GM11168 (cell line): ENCODE results near the gene CALML3.

Source experiments
- in situ Hi-C: fragments of 300-500 bp; cut with MboI; formaldehyde crosslinking; loops from one replicate; pipeline ENCODE4 v1.12.0; 2022; ENCODE audit warnings: low sequenced_read_pairs; ENCODE audit not compliant: unreplicated experiment

The CALML3 gene

DNA sequence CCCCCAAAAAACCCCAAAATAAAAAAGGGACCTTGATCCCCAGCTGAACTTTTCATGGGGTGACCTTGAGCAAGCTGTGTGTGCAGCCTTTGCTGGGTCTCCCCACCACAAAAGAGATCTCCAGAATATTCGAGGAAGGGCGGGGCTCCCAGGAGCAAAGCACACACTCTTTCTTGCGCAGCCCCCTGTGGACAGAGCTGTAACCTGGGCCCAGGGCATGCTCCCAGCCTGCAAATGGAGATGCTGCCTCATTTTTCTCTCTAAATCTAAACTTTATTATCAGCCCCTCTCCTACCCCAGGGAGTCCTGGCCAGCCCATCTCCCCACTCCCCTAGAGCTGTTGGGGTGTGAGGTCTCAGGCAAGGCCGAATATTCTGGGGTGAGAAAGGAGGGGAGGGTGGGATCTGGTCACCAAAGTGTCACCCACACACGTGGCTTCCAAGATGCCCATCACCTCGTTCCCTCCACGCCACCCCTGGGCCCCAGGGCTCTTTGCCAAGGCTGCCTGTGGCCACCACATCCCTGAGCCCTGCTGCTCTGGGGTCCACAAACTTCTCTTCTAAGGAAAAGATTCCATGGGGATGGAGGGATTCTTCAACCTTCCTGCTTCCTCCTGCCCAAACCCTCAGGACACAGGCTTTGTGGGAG, 1.7 kb upstream of the CALML3 start:
- in situ Hi-C loops, result no loop called here

DNA sequence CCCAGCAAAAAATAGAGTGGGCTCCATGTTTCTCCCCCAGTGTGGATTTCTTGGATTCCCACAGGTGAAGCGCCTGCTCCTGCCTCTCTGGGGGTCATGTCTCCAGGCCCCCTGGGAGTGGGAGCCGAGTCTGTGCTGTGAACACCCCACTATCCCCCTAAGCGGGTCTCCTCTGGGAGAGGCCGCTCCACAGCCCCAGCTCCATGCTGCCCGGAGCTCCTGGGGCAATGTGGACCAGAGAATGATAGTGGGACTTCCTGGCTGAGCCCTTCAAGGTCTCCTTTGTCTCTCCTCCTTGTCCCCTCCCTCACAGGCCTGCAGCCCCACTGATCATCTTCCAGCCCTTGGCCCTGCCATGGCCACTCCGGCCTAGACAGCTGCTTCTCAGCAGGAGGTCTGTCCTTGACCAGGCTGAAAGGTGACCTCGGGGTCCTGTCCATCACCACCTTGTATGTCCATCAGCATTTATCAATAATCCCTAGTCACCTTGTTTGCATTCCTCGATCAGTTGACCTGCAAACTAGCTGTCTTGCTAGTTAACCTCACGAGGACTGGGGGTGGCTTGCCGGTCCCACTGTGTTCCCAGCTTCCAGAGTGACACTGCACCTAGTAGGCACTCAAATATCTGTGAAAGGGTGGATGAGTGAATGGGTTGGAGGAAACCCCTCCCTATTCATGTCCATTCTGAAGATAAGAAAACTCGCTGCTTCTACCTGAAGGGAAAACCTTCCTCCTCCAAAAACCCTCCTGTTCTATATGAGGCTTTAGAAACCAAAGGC, 776 bp upstream of the CALML3 start:
- in situ Hi-C loops, result no loop called here

DNA sequence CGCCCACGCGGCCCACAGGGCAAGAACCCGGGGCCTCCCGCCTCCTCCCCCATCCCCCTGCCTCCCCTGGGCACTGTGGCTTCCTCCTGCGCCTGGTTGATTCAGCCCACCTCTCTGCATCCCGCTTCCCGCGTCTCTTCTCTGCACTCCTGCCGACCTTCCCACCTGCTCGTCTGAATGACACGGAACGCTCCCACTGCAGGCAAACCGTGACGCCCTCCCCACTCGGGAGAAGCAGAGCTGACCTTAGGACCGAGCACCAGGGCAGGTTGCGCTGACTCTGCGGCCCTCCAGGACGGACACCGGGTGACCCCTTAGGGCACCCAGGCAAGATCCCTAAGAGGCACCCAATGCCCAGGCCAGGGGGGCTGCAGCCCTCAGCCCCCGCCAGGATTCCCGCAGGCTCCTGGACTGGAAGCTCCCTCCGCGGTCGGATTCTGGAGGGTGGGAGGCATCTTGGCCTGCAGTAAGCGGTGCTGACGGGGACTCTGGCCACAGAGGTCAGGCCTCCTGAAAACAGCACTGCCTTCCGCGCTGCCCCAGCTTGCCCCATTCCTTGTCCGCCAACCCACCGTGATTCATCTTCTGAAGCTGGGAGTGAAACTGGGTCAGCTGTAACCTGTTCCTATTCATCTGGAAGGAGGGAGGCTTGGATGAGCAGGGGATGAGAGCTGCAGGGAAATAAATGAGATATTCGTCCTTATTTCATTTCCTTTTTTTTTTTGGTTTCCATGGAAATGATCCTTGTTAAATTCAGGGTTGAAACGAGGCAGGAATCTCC, 990 bp downstream of the CALML3 start:
- in situ Hi-C loops, result no loop called here

DNA sequence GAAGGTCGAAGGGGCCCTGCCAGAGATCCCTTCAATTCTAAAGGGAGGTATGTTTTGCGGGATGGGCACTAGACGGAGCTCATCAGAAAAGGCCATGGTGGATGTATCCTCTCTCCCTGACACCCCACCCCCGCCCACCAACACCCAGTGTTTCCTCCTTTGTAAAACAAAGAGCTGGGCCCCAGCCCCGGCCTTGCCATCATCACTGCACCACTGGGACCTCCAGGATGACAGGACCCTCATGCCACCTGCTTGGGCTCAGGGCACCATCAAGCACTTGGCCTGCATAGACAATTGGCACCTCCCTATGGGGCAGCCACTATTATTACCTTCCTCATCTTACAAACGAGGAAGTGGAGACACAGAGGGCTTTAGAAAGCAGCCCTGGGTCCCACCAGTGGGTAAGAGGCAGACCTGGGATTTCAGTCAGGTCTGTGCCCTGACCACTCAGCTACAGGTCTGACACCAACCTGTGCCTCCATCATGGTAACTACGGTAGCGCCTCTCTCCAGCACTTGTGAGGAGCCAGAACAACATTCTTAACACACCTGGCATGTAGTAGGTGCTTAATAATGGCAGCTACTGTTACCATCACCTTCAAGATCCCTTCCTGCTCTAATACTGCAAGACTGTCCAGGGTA, 2.0 kb downstream of the CALML3 start:
- in situ Hi-C loops, result no loop called here

DNA sequence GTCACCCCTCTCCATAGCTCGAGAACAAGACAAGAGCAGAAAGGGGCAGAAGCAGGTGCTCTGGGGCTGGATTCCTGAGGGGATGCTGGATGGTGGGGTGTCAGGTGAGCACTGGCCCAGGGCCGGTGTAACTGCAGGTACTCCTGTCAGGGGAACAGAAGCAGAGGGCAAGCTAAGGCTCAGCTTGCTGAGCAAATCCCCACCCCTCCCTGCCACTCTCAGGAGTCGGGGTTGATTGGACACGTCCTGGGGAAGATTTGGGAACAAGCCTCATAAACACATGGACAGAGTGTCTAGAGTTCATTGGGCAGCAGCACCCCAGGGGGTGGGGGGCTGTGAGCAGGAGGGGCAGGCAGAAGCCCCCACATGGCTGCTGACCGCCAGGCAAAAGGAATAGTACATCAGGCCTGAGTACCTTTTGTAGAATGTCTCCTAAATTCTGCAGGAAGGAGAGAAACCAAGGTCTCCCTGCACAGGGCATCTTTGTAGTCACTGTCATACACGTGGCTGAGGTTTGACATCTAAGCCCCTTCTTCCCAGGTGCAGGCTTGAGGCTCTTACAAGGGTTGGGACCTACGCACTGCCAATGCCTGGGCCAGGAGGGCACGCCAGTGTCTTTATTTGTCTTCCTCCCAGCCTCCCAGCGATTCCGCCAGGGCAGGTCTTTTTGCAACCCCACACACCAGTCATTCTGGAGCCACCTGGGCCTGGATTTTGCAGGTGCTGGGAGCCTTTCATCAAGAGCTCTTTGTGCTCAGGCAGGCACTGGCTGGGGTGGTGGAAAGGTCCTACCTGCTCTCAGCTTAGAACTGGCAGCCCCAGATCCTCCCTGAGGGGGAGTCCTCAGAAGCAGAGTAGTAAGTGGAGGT, 2.8 kb downstream of the CALML3 start:
- in situ Hi-C loops, result no loop called here

DNA sequence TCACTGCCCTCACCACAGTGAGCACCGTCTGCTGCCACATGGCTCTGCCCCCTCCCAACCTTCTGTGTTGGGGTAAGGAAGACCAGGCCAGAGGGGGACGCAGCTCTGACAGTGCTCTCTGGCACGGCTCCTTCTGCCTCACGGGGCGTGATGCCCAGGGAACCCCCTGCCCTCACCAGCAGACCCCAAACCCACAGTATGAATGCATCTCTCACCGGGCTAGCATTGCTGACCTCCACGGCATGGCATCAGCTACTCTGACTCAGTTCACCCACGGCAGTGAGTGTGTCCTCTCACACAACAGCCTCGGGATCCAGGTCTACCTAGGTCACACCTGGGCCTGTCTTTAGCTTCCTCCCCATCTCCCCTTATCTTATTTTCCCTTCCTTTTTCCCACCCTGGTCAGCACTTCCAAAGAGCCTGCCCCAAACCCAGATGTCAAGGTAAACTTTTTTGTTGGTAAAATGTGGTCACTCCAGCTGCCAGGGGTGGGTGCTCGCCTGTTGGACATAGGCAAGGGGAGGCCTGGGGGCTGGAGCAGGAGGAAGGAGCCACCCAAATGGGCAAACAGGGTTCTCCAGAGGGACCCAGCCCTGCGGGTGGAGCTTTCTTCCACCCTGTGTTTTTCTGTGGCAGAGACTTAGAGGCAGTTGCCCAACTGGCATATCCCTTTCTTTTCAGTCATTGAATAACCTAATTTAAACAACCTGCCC, 4.4 kb downstream of the CALML3 start:
- in situ Hi-C loops, result no loop called here

DNA sequence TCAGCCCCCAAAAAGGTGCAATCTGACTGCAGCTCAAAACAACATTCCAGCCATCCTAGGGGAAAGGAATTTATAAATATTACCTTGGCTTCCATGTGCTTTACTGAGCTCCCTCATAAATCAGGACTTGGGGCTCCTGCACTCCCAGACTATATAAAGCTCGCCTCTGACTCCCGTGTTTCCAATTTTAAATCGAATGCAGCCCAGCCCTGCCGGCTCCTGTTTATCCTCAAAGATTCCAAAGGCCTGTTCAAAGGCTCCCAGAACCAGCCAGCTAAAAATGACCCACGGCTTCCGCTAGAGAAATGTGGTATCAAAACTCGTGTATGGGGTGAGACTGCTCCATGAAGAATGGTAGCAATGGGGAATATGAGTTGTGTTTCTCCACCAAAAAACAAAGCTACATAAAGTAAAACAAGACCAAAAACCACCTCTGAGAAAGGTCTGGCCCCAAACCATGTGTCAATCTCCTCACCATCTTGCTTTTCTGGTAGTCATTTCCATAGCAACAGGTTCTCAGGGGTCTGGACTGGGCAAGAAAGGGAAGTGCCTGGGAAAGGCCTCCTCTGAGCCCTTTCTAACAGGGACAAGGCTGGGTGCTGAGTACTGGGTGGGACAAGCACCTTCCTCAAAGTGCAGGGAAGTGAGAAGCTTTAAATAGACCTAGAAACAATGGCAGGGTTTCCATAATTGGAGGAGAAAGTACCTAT, 5.1 kb downstream of the CALML3 start:
- in situ Hi-C loops, result no loop called here

DNA sequence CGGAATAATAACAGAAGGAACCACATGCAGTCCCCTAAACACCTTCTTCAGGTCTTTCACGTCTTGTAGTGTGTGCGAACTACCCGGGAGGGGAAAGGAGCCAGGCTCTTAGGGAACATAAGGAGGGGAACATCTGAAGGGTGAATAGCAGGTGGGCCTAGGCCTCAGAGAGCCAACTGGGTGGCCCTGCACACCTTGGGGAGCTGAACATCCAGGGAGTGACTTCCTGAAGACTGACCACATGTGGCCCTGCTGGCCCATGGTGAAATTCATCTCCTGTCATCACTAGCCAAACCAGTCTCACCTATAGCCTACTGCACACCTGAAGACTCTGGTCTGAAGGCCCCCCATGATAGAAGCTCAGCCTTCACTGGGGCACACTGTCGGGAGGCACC, 5.6 kb downstream of the CALML3 start:
- in situ Hi-C loops, result no loop called here

DNA sequence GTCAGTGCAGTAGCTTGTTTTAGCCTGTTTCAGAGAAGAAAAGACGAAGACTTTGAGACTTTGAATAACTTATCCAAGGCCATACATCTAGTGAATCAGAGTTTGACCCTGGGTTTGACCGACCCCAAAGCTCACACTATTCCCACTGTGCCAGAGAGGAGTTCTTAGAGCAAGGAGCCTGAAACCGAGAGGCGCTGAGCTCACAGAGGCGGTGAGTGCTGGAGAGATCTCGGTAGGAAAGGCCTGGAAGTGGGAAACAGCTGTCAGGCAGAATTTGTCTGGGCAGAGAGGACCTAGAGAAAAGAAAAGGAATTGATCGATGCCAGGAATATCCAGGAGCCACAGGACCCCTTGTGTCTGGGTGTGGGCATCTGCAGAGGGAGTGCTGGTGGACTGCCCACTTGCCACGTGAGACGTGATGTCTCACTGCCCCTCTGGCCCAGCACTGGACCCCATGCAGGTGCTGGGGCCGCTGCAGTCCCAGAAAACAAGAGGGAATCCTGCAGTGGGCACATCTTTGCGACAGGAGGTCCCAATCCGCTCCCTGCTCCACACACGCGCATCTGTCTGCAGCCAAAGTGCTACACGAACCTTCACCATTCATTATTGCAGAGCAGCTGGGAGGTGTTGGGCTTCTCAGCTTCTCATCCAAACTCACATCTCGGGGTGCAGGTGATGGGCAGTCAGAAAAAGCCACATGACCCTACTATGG, 6.2 kb downstream of the CALML3 start:
- in situ Hi-C loops, result no loop called here

DNA sequence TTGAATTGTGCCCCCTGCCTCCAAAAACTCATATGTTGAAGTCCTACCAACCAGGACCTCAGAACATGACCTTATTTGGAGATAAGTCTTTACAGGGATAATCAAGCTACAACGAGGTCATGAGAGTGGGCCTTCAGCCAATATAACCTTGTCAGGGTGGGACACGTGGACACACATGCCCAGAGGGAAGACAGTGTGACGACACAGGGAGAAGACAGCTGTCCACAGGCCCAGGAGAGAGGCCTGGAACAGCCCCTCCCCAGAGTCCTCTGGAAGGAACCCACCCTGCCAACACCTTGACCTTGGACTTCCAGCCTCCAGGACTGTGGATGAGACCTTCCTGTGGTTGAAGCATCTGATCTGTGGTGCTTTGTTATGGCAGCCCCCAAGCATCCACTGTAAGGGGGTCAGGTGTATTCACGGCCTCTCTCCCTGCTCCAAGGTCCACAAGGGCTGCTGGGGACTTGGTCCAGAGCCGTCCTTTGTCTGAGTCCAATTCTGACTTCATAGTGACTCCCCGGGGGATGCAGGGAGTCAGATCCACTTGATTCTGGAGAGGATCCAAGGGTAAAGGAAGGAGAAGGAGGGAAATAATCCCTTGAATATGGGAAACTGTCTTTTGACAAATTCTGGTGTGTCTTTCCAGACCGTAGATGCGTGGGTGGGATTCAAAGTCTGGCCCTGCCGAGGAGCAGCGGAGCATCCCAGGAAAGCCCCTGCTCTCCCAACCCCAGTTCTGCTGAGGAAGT, 7.0 kb downstream of the CALML3 start:
- in situ Hi-C loops, result no loop called here

DNA sequence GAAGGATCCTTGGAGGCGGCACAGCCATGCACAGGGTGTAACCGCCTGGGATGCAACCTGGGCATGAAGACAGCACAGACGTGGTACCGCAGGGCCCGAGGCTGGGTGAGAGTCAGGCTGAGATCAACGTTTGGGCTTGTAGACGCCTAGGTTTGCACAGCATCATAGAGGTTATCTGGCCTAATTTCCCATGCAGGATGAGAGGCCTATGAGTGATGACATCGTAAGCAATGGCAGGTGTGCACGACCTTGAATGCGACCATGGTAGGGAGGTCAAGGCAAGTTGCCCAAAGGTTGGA, 7.5 kb downstream of the CALML3 start:
- in situ Hi-C loops, result no loop called here

DNA sequence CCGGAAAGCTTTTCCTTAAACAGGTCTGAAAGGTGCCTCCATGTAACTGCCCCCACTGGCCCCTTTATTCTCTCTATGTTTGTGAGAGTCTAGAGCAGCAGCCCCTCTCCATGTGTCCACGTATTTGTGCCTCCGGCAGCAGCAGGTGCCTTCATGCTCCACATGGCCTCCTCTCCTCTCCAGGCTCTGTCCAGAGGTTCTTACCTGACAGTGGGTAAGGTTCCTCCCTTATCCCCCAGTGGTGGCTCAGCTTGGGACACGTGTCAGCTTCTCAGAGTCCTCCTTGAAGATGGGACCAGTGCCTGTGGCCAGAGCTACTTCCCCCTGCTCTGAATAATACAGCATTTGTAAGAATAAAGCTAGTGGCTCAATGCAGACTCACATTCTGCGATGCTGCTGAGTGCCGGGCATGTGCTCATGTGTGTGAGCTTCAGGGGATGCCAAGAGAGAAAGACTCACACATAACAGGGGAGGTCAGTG, 7.9 kb downstream of the CALML3 start:
- in situ Hi-C loops, result no loop called here

DNA sequence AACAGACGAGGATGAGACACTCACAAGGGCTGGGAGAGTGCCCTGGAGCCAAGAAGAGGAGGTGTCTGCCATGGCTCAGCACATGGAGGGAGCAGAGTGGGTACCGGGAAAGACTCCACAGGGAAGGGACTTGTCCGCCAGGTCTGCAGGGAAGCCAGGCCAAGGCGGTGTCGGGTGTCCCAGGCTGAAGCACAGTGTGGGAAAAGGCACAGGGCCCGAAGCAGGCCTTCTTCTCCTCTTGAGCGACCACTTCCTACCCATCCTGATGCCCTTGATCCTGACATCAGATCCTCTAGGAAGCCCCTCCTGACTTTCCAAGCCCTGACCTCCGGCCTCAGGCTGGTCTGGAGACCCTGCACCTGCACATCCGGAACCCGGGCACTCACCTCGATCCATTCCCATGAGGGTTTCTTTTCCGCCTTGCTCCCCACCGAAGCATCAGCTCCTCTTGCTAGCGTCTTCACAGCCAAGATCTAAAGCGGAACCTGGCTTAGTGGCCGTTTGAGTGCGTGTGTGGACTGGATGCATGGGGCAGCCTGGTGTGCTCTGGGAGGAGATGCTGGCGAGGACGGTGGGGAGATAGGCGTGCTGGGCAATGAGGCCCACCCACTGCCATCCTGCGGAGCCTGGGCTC, 8.5 kb downstream of the CALML3 start:
- in situ Hi-C loops, result no loop called here

DNA sequence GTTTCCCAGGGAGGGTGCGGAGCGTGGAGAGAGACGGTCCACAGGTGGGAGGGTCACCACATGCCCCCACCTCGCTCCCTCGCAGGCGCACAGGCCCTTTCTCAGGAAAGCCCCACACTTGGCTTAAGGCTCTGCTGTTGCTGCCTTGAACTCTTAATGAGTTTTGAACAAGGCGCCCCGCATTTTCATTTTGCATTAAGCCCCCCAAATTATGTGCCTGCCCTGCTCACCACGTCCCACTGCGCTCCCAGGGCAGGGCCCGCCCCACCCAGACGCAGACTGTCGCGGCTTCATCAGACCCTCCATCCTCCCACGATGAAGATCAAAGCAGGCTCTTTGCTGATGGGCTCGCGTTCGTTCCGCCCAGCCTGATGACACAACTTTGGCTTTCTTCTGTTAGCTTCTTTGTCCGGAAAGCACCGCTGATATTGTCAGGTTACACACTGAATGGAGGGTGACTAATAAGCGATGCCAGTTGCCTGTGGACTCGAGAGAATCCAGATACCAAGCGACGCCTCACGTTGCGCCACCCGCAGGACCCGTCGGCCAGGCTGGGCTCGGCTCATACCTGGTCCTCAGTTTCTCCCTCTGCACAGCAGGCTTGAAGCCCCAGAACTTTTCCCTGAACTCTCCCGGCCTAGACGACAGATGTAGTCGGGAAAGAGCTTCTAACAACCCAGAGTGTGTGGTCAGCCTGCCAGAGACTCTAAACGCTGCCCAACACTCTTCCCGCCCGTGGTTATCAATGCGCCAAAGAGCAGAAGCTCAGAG, 9.5 kb downstream of the CALML3 start:
- in situ Hi-C loops, result no loop called here

DNA sequence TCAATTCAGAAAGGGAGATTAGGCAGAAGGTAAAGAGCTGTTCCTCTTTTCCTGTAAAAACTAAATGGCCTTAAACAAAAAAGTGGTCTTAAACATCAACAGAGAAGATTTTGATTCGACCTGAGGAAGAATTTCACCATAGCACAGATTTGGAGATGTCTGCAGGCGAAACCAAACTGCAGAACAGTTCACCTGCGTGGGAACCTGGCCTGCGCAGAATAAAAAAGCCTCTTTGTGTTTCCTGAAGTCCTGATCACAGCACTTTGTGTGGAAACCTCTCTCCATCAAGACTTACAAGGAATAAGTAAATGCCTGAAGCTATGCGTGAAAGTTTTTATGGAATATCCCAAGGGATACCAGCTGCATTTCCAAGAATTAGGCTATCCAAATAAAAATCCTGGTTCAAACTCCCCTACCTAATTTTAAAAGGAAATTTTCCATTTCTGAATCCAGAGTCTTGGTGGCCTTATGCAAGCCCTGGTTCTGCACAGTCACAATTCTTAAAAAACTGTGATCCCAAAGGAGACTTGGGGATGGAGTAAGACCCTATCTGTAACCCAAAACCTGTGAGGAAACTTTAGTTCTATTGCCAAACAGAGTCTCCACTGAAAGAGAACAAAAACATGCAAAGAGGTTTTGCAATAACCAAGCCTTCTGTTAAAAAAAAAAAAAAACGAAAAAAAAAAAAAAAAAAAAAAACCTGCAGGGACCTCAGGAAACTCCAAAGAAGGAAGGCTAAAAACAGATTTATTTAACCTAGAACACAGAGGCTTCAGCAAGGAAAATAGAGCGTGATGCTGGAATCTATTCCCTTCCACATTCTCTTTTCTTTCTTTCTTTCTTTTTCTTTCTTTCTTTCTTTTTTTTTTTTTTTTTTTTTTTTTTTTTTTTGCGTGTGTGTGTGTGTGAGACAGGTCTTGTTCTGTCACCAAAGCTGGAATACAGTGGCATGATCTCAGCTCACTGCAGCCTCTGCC, 10.4 kb downstream of the CALML3 start:
- in situ Hi-C loops, result no loop called here
